Embryonic facial prominence (tissue), 1 donor: ENCODE results near the gene RNASEH1.

ENCODE experiments used
- DNase-seq: peaks from one replicate; pipeline ENCODE4 v3.0.0-alpha.2; 2016; ENCODE audit errors: extremely low spot score

The RNASEH1 gene, protein sequence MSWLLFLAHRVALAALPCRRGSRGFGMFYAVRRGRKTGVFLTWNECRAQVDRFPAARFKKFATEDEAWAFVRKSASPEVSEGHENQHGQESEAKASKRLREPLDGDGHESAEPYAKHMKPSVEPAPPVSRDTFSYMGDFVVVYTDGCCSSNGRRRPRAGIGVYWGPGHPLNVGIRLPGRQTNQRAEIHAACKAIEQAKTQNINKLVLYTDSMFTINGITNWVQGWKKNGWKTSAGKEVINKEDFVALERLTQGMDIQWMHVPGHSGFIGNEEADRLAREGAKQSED

DNA sequence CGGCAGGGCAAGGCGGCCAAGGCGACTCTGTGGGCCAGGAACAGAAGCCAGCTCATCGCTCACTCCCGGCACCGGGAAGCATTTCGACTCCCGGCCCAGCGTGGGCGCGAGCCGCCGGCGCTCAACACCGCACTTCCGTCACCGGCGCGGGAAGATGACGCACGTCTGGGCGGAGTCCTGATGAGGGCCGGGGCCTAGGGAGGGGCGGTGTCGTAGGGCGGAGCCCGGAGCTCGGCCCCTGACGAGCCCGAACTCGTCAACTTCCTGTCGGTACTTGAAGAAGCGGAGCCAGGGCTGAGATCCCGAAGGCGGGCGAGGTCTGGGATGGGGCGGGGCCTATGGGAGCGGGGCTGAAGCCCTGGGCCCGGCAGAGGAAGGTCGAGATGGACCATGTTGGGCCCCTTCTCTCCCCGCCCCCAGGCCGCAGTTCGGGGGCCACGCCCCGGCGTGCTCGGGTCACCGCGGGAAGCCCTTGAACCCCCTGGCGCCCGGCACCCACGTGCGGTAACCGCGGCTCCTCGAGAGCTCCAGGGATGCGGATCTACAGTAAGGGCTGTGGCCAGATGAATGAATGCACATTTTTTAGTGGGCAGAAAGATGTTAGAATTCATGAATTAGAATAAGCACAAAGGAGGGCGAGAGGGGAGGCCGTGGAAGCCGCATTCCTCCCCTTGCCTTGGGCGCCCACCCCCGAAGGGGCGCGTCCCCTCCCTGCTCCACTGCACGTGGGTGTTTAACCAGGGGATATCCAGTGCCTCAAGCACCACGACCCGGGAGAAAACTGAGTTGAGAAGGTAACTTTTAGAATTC lies at the start of gene RNASEH1:
TSS of gene RNASEH1 (minus strand) at position 129 of the 810 bp plus-strand sequence. CDS start at position 56, 73 bp downstream.
- DNase-seq = peak; percentile 97

GRCh38 chr2:3606370-3607201 lies 48.5 kb upstream of the RNASEH1 start:
- no peak for DNase-seq

GRCh38 chr2:3606028-3606369 lies 47.9 kb upstream of the RNASEH1 start:
- DNase-seq = no peak

GRCh38 chr2:3604991-3605961 lies 47.1 kb upstream of the RNASEH1 start:
- peak; percentile 57 for DNase-seq

DNA sequence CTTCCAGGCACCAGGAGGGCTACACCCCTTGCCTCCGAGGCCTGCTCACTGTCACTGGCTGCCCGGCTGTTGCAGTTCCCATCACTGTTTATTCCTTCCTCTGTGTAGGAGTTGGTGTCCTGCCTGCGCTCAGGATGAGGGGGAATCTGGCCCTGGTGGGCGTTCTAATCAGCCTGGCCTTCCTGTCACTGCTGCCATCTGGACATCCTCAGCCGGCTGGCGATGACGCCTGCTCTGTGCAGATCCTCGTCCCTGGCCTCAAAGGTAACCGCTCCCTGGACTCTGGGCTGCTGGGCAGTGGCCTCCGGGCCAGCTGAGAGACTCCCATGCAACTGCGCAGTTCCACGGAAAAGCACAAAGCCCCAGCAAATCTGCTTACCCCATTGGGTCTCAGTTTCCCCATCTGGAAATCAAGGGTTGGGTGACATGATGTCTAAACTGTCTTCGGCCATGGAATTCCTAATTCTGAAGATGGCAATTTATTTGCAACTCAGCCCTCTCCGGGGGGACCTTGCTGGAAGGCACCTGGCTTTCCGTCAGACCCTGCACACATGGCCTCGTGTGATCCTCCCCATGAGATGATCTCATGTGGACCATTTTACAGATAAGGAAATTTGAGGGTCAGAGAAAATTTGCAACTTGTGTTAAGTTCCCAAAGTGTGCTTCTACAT lies 46.2 kb upstream of the RNASEH1 start:
- no peak for DNase-seq

- no peak for DNase-seq
These were observed 45.5 kb upstream of the RNASEH1 start for GRCh38 chr2:3603536-3604206.

DNA sequence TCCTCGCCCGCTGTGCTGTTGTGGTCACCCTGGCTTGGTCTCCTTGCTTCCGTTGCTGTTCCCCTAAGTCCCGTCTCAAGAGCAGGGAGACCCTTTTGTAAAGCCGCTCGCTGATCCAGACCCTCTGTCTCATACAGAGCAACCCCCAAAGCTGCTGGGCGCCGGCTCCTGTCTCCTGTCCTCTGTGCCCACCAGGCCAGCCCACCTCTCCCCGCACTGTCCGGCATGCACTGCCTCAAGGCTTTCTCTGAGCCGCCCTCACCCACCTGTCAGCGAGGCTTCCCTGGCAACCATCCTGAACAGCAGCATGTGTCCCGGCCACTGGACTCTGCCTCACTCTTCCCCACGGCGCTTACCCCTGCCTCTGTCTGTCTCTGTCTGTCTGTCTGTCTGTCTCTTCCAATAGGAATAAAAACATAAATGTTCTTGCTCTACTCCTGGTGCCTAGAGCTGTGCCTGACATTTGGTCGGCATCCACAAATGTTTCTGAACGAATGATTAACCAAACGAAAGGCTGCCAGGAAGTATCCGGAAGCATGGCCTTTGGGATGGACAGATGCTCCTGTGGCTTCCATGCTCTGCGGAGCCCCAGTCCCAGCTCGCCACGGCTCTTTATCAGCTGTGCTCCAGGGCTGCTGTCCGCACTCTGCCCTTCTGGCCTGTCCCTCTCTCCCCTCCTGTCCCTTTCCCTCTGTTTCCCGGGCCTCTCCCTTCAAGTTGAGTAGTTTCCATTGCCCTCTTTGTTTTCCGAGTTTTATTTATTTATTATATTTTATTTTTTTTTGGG lies 44.6 kb upstream of the RNASEH1 start:
- DNase-seq = no peak

DNA sequence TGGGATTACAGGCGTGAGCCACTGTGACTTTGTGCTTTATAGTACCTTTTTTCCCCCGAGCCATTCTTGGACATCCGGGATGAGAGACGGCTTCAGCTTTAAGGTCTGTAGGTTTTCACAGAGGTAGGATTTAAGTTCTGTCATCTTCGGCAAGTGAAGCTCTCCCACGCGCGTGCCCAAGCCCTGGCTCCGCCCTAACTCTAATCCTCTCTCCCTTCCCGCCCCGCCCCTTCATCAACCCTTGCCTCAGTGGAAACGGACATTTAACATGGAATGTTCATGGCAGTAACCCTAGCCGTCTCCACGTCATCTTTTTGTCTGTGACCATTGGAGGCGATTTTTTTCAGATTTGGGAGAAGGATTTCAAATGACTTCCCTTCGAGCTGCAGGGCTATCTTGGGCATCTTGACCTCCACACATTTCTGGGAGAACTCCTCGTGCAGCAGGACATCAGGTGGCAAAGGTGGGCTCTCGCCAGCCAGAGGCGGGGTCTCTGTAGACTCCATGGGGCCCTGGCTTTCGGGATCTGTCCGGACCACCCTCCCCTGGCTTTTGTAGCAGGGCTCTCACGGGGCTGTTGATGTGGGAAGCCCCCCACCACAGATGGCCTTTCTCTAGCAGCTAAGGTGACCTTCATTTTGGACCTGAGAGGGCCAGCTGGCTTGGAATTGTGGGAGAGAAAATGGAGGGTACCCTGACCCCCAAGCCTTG lies 43.6 kb upstream of the RNASEH1 start:
- DNase-seq = no peak

DNA sequence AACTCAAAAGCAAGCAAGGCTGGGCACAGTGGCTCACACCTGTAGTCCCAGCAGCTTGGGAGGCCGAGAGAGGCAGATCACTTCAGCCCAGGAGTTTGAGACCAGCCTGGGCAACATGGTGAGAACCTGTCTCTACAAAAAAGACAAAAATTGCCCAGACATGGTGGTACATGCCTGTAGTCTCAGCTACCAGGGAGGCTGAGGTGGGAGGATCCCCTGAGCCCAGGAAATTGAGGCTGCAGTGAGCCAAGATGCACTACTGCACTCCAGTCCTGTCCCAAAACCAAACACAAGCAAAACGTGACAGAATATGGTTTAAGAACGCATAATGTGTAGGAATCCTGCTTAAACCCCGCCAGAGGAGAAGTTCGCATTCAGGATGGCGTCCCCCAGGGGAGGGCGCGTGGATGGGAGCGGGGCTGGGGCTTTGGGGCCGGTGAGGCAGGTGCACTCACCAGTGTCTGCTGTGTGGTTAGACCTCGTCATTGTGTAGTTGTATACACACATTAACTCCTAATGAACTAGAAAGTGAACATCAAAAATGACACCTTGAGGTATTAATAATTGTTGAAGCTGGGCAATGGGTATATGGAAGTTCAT lies 42.2 kb upstream of the RNASEH1 start:
- no peak for DNase-seq

GRCh38 chr2:3598912-3599854 lies 41.0 kb upstream of the RNASEH1 start:
- no peak for DNase-seq

- no peak for DNase-seq
These were observed 40.2 kb upstream of the RNASEH1 start for GRCh38 chr2:3598197-3598910.

GRCh38 chr2:3597567-3597966 lies 39.4 kb upstream of the RNASEH1 start:
- no peak for DNase-seq

GRCh38 chr2:3596901-3597417 lies 38.8 kb upstream of the RNASEH1 start:
- no peak for DNase-seq

- DNase-seq = no peak
These were observed 37.9 kb upstream of the RNASEH1 start for GRCh38 chr2:3595985-3596384.

DNA sequence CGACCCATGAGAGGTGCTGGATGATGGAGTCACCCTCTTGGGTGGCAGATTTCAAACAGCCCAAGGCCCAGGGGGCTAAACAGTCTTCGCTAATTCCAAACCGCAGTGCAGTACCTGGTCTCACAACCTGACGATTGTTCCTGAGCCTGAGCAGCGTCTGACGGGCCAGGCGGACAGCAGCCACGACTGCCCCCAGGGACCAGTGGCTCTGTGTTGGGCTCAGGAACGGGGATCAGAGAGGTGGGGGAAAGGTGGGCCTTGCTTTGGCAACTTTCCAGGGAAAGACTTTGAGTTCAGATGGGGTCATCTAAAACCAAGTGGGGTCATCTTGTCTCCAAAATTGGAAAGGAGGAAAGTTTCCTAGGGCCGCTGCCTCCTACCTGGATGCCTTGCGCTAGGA lies 37.3 kb upstream of the RNASEH1 start:
- no peak for DNase-seq
